ENCODE results near the gene NFATC1.

Gene NFATC1

DNA sequence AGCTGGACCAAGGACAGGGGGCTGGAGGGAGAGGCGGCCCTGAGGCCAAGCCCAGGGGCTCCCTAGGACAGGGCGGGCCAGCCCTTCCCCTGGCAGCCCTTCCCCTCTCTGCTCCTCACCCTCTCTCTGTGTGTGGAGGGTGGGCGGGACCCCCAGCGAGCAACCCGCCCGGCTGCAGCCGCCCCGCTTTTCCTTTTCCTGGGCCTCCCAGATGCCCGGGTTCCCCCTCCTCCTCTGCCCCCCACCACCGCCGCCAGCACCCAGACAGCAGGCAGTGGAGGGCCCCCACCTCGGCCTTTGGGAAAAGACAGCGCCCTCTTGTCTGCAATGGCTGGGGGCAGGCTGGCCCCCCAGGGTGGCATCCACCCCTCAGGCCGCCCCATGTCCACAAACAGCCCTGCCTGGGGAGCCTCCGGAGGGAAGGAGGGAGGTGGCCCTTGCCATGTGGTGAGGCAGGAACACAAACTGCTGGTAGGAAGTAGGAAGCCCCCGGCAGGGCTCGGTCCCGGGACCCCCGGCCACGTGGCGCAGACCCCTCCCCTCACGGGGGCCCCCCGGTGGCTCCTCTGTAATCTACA lies 148.7 kb downstream of the NFATC1 start:
- Histone ChIP-seq H3F3A (ENCODE audit: insufficient read depth, low read length) (no peaks in the 10 kb centered on the region), H3K9ac (ENCODE audit: low read length) (no peak overlapping the region), H3K9me3 (ENCODE audit: low read length) (no peaks in the 10 kb centered on the region), H2AFZ (ENCODE audit: low read length) (no peak overlapping the region), H3K27me3 (ENCODE audit: insufficient read depth, low read length) (no peaks in the 10 kb centered on the region; the same call in none of the 2 replicates), H3K36me3 (ENCODE audit: insufficient read depth, low read length) (no peaks in the 10 kb centered on the region; the same call in 1 of the 2 replicates), H3K4me1 (ENCODE audit: insufficient read depth, low read length, severe bottlenecking) (no peaks in the 10 kb centered on the region), H4K20me1 (ENCODE audit: insufficient read depth, low read length) (no peaks in the 10 kb centered on the region), H3K4me3 (ENCODE audit: low read depth, low read length, poor library complexity, severe bottlenecking) (no peak overlapping the region), H3K27ac (ENCODE audit: low read depth, low read length, poor library complexity, severe bottlenecking) (no peak overlapping the region), H3K9me2 (ENCODE audit: low read depth, low read length) (no peaks in the 10 kb centered on the region), H3K4me2 (ENCODE audit: low read length) (no peak overlapping the region), H3K79me2 (ENCODE audit: insufficient read depth, low read length) (no peaks in the 10 kb centered on the region)
- TF ChIP-seq EZH2 (IDR thresholded peaks at IDR 0.05; ENCODE audit: borderline replicate concordance, low read length) = no peak
- TF ChIP-seq, protein P1, sequence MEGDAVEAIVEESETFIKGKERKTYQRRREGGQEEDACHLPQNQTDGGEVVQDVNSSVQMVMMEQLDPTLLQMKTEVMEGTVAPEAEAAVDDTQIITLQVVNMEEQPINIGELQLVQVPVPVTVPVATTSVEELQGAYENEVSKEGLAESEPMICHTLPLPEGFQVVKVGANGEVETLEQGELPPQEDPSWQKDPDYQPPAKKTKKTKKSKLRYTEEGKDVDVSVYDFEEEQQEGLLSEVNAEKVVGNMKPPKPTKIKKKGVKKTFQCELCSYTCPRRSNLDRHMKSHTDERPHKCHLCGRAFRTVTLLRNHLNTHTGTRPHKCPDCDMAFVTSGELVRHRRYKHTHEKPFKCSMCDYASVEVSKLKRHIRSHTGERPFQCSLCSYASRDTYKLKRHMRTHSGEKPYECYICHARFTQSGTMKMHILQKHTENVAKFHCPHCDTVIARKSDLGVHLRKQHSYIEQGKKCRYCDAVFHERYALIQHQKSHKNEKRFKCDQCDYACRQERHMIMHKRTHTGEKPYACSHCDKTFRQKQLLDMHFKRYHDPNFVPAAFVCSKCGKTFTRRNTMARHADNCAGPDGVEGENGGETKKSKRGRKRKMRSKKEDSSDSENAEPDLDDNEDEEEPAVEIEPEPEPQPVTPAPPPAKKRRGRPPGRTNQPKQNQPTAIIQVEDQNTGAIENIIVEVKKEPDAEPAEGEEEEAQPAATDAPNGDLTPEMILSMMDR (IDR thresholded peaks at IDR 0.05; ENCODE audit: low read length) = no peak

DNA sequence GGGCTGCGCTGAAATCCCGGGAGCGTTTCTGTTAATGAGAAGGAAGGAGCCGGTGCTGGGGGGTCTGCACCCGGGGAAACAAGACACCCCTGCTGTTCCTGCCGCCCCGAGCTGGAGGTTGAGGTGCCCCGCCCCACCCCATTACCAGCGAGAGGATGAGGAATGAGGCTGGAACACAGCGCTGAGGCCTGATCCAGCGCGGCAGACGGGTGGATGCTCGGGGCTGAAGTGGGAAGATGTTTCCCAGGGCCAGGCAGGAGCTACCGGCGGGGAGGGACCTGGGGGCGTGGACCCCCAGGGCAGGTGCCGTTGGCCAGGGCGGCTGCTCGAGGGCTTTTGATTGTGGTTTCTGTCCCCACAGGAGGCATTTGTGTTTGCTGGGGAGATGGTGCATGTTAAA lies 149.5 kb downstream of the NFATC1 start:
- H3K4me3 ChIP-seq (ENCODE audit: low read depth, low read length, poor library complexity, severe bottlenecking) = no peak overlapping the region
- H3K27ac ChIP-seq (ENCODE audit: low read depth, low read length, poor library complexity, severe bottlenecking) = no peak overlapping the region
- H3K9me3 ChIP-seq (ENCODE audit: low read length) = no peaks in the 10 kb centered on the region
- H3F3A ChIP-seq (ENCODE audit: insufficient read depth, low read length) = no peaks in the 10 kb centered on the region
- no peak overlapping the region for H3K9ac ChIP-seq (ENCODE audit: low read length)
- H4K20me1 ChIP-seq (ENCODE audit: insufficient read depth, low read length) = no peaks in the 10 kb centered on the region
- no peaks in the 10 kb centered on the region for H3K4me1 ChIP-seq (ENCODE audit: insufficient read depth, low read length, severe bottlenecking)
- H3K27me3 ChIP-seq (ENCODE audit: insufficient read depth, low read length) = no peaks in the 10 kb centered on the region; the same call in none of the 2 replicates
- H2AFZ ChIP-seq (ENCODE audit: low read length) = no peak overlapping the region
- H3K36me3 ChIP-seq (ENCODE audit: insufficient read depth, low read length) = no peaks in the 10 kb centered on the region
- H3K4me2 ChIP-seq (ENCODE audit: low read length) = no peak overlapping the region
- H3K9me2 ChIP-seq (ENCODE audit: low read depth, low read length) = no peaks in the 10 kb centered on the region
- H3K79me2 ChIP-seq (ENCODE audit: insufficient read depth, low read length) = no peaks in the 10 kb centered on the region
- TF ChIP-seq EZH2 (IDR thresholded peaks at IDR 0.05; ENCODE audit: borderline replicate concordance, low read length) = no peak
- TF ChIP-seq, protein P1 (IDR thresholded peaks at IDR 0.05; ENCODE audit: low read length) = no peak

DNA sequence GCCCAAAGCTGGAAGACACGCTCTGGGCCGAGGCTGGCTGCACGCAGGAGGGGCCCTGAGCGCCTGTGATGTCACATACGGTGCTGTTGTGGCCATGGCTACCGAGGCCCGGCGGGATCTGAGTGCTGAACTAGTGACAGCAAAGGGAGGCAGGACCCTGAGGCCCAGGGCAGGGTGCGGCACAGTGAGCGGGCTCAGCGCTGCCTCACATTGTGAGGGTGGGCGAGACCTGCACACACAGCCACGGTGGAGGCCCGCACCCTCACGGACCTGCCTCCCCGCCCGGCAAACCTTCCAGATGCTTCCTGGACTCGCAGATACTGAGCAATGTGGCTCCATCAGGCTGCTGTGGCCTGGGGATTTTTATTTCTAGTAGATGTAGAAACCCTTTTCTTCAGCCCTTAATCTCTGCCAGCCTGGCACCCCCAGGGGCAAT lies 150.0 kb downstream of the NFATC1 start:
- H3K79me2 ChIP-seq (ENCODE audit: insufficient read depth, low read length) = no peaks in the 10 kb centered on the region
- no peak overlapping the region for H3K9ac ChIP-seq (ENCODE audit: low read length)
- H3K4me3 ChIP-seq (ENCODE audit: low read depth, low read length, poor library complexity, severe bottlenecking) = no peak overlapping the region
- H3K4me1 ChIP-seq (ENCODE audit: insufficient read depth, low read length, severe bottlenecking) = no peaks in the 10 kb centered on the region
- H2AFZ ChIP-seq (ENCODE audit: low read length) = no peak overlapping the region
- H3K9me2 ChIP-seq (ENCODE audit: low read depth, low read length) = no peaks in the 10 kb centered on the region
- no peak overlapping the region for H3K27ac ChIP-seq (ENCODE audit: low read depth, low read length, poor library complexity, severe bottlenecking)
- H3K36me3 ChIP-seq (ENCODE audit: insufficient read depth, low read length) = no peaks in the 10 kb centered on the region
- no peak for TF ChIP-seq EZH2 (IDR thresholded peaks at IDR 0.05; ENCODE audit: borderline replicate concordance, low read length)
- TF ChIP-seq, protein P1 (IDR thresholded peaks at IDR 0.05; ENCODE audit: low read length) = no peak
- H3K27me3 ChIP-seq (ENCODE audit: insufficient read depth, low read length) = no peaks in the 10 kb centered on the region; the same call in none of the 2 replicates
- no peaks in the 10 kb centered on the region for H3F3A ChIP-seq (ENCODE audit: insufficient read depth, low read length)
- H4K20me1 ChIP-seq (ENCODE audit: insufficient read depth, low read length) = no peaks in the 10 kb centered on the region
- no peaks in the 10 kb centered on the region for H3K9me3 ChIP-seq (ENCODE audit: low read length)
- no peak overlapping the region for H3K4me2 ChIP-seq (ENCODE audit: low read length)
